ENCODE data around the gene EPS8L2.

- TF ChIP-seq EZH2 (IDR thresholded peaks at IDR 0.05) (no peak), POLR2AphosphoS5 (IDR thresholded peaks at IDR 0.05; ENCODE audit: borderline replicate concordance, low read depth, low read length) (no peak)
These were observed 4.1 kb upstream of the EPS8L2 start for GRCh38 chr11:701741-702461.
